ENCODE measurements around the gene BMPR2. TPM values are rescaled to one million over a fixed set of nuclear protein-coding genes. Genes with fewer than 3 reads are reported as not detected.
"Not testable (repeated sequence)": the region's sequence is repeated elsewhere in the genome, so short reads cannot be mapped to it uniquely, and the experiment has no call there.

BMPR2 gene
- total and polyA plus RNA-seq, 2 donors (not counting 1 experiment from before 2014, with no cell fraction given): 3.1 to 24.6 TPM

DNA sequence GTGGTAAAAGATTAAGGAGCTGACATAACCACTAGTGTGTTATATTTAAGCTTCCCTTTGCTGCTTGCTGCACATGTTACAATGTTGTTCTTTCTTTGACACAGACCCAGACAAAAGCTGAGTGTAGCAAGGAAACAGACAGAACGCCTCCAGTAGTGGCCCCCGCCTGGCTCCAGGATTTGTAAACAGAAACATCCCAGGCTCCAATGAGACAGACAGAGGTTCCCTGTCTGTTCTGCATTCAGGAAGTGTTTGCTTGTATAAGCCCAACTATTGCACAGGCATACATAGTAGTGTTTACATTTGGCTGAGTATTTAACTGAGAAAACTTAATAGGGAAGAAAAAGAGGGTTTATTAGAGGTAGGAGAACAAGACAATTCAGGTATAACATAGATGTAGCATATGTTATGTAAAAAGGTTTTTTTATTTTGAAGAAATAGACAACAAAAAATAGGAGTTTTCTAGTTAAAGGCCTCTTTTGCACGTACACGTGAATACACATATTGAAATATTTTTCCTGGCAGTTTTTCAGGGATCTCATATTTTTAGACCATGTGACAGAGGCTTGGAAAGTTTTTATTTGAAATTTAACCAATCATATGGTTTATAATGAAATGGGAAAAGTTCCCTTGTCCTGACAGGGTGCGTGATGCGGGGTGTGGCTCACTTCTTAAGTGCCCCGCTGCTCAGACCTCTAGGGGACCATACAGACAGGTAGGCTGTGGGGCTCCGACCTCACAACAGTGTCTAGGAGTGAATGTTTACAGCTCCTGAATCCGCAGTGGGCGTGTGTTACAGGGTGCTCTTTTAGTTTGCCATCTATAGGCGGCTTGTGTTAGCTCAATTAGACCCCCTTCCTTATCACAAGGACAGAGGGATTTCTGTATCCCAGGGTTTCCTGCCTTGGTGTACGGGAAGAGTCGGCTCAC is 118.4 kb downstream of the BMPR2 start:
- TF ChIP-seq, protein P1, sequence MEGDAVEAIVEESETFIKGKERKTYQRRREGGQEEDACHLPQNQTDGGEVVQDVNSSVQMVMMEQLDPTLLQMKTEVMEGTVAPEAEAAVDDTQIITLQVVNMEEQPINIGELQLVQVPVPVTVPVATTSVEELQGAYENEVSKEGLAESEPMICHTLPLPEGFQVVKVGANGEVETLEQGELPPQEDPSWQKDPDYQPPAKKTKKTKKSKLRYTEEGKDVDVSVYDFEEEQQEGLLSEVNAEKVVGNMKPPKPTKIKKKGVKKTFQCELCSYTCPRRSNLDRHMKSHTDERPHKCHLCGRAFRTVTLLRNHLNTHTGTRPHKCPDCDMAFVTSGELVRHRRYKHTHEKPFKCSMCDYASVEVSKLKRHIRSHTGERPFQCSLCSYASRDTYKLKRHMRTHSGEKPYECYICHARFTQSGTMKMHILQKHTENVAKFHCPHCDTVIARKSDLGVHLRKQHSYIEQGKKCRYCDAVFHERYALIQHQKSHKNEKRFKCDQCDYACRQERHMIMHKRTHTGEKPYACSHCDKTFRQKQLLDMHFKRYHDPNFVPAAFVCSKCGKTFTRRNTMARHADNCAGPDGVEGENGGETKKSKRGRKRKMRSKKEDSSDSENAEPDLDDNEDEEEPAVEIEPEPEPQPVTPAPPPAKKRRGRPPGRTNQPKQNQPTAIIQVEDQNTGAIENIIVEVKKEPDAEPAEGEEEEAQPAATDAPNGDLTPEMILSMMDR (IDR thresholded peaks at IDR 0.05): no peak
- TF ChIP-seq EZH2 (IDR thresholded peaks at IDR 0.05; ENCODE audit: borderline replicate concordance, insufficient read depth, low read depth, low read length, poor library complexity, severe bottlenecking): no peak
- no peak overlapping the region for H3K9ac ChIP-seq (ENCODE audit: low read length)
- Mint-ChIP-seq H3K27ac (no peak overlapping the region), H3K4me1 (no peaks in the 10 kb centered on the region), H3K9me3 (ENCODE audit: insufficient read depth) (no peaks in the 10 kb centered on the region), H3K27me3 (no peaks in the 10 kb centered on the region), H3K4me3 (no peak overlapping the region)
- no peaks in the 10 kb centered on the region for H3K79me2 ChIP-seq (ENCODE audit: control insufficient read depth, insufficient read depth, low read length)
- H2AFZ ChIP-seq (ENCODE audit: insufficient read depth, low read depth, low read length, poor library complexity, severe bottlenecking): no peak overlapping the region
- H3K36me3 ChIP-seq (replicated peaks in 1 of 2; ENCODE audit: control extremely low read depth in 1 of 2, control insufficient read depth in 1 of 2, extremely low read depth in 1 of 2, insufficient read depth in 2 of 2, low read length in 1 of 2): no peaks in the 10 kb centered on the region
- no peaks in the 10 kb centered on the region for H3K27me3 ChIP-seq (replicated peaks in 1 of 4; ENCODE audit: control extremely low read depth in 1 of 4, control insufficient read depth in 3 of 4, insufficient read depth in 4 of 4, low read length in 3 of 4)
- H3K4me1 ChIP-seq (ENCODE audit: control insufficient read depth in 2 of 2, insufficient read depth in 2 of 2, low read length in 2 of 2): no peaks in the 10 kb centered on the region
- DNase-seq: no peak
- WGBS (ENCODE audit: insufficient coverage): 98% methylated on average over 11 of the region's 13 CpGs
- no peak for ATAC-seq (ENCODE audit: low read depth)
- H3K27ac ChIP-seq (ENCODE audit: low read length in 2 of 2): no peak overlapping the region
- no peak overlapping the region for H3K4me3 ChIP-seq (ENCODE audit: control extremely low read depth in 1 of 5, extremely low read depth in 1 of 5, insufficient read depth in 1 of 5, low read depth in 2 of 5, low read length in 4 of 5)
- no peaks in the 10 kb centered on the region for H3K9me3 ChIP-seq (ENCODE audit: control extremely low read depth in 1 of 3, control insufficient read depth in 2 of 3, insufficient read depth in 1 of 3, low read length in 2 of 3)
- intact Hi-C loops (cut with micrococcal nuclease): no loop called here
- H3K4me2 ChIP-seq (replicated peaks; ENCODE audit: low read depth, low read length, poor library complexity, severe bottlenecking): no peak overlapping the region
- ChIA-PET POLR2A (interaction anchor here (0.6 kb wide), 1 partner anchor 57 kb away, joined by 3 read pairs; no protein-coding TSS in a partner anchor), CTCF (no interaction called here)
- no peaks in the 10 kb centered on the region for H4K20me1 ChIP-seq (ENCODE audit: control insufficient read depth, insufficient read depth, low read length, poor library complexity, severe bottlenecking)

GRCh38 chr2:202495230-202495604 is 119.1 kb downstream of the BMPR2 start:
- Histone ChIP-seq H3K79me2 (ENCODE audit: control insufficient read depth, insufficient read depth, low read length) (no peaks in the 10 kb centered on the region), H4K20me1 (ENCODE audit: control insufficient read depth, insufficient read depth, low read length, poor library complexity, severe bottlenecking) (no peaks in the 10 kb centered on the region), H3K4me1 (ENCODE audit: control insufficient read depth in 2 of 2, insufficient read depth in 2 of 2, low read length in 2 of 2) (no peaks in the 10 kb centered on the region), H3K27me3 (replicated peaks in 1 of 4; ENCODE audit: control extremely low read depth in 1 of 4, control insufficient read depth in 3 of 4, insufficient read depth in 4 of 4, low read length in 3 of 4) (no peaks in the 10 kb centered on the region), H3K4me3 (ENCODE audit: control extremely low read depth in 1 of 5, extremely low read depth in 1 of 5, insufficient read depth in 1 of 5, low read depth in 2 of 5, low read length in 4 of 5) (no peak overlapping the region), H2AFZ (ENCODE audit: insufficient read depth, low read depth, low read length, poor library complexity, severe bottlenecking) (no peak overlapping the region), H3K9ac (ENCODE audit: low read length) (no peak overlapping the region), H3K36me3 (replicated peaks in 1 of 2; ENCODE audit: control extremely low read depth in 1 of 2, control insufficient read depth in 1 of 2, extremely low read depth in 1 of 2, insufficient read depth in 2 of 2, low read length in 1 of 2) (no peaks in the 10 kb centered on the region), H3K4me2 (replicated peaks; ENCODE audit: low read depth, low read length, poor library complexity, severe bottlenecking) (no peak overlapping the region), H3K27ac (ENCODE audit: low read length in 2 of 2) (no peak overlapping the region), H3K9me3 (ENCODE audit: control extremely low read depth in 1 of 3, control insufficient read depth in 2 of 3, insufficient read depth in 1 of 3, low read length in 2 of 3) (no peaks in the 10 kb centered on the region)
- CTCF ChIA-PET: no interaction called here
- intact Hi-C loops (cut with micrococcal nuclease): no loop called here
- no peak overlapping the region for H3K4me3 Mint-ChIP-seq
- H3K27ac Mint-ChIP-seq: no peak overlapping the region
- ATAC-seq (ENCODE audit: low read depth) (no peak), DNase-seq (no peak)
- no peaks in the 10 kb centered on the region for H3K9me3 Mint-ChIP-seq (ENCODE audit: insufficient read depth)
- TF ChIP-seq EZH2 (IDR thresholded peaks at IDR 0.05; ENCODE audit: borderline replicate concordance, insufficient read depth, low read depth, low read length, poor library complexity, severe bottlenecking): no peak
- TF ChIP-seq, protein P1 (IDR thresholded peaks at IDR 0.05): no peak
- no peaks in the 10 kb centered on the region for H3K27me3 Mint-ChIP-seq
- H3K4me1 Mint-ChIP-seq: no peaks in the 10 kb centered on the region
- WGBS (ENCODE audit: insufficient coverage): 97% methylated on average over 20 of the region's 23 CpGs
- POLR2A ChIA-PET: no interaction called here

GRCh38 chr2:202496835-202497472 is 120.8 kb downstream of the BMPR2 start:
- H3K27me3 Mint-ChIP-seq; H3K9me3 Mint-ChIP-seq (ENCODE audit: insufficient read depth); DNase-seq; CTCF ChIA-PET; H3K27ac ChIP-seq (ENCODE audit: low read length in 2 of 2); intact Hi-C loops (cut with micrococcal nuclease); H3K4me3 ChIP-seq (ENCODE audit: control extremely low read depth in 1 of 5, extremely low read depth in 1 of 5, insufficient read depth in 1 of 5, low read depth in 2 of 5, low read length in 4 of 5); POLR2A ChIA-PET; H3K27me3 ChIP-seq (replicated peaks in 1 of 4; ENCODE audit: control extremely low read depth in 1 of 4, control insufficient read depth in 3 of 4, insufficient read depth in 4 of 4, low read length in 3 of 4); H3K36me3 ChIP-seq (replicated peaks in 1 of 2; ENCODE audit: control extremely low read depth in 1 of 2, control insufficient read depth in 1 of 2, extremely low read depth in 1 of 2, insufficient read depth in 2 of 2, low read length in 1 of 2); H2AFZ ChIP-seq (ENCODE audit: insufficient read depth, low read depth, low read length, poor library complexity, severe bottlenecking); H3K4me1 Mint-ChIP-seq; H3K9ac ChIP-seq (ENCODE audit: low read length); H3K79me2 ChIP-seq (ENCODE audit: control insufficient read depth, insufficient read depth, low read length); H3K4me1 ChIP-seq (ENCODE audit: control insufficient read depth in 2 of 2, insufficient read depth in 2 of 2, low read length in 2 of 2); H3K9me3 ChIP-seq (ENCODE audit: control extremely low read depth in 1 of 3, control insufficient read depth in 2 of 3, insufficient read depth in 1 of 3, low read length in 2 of 3); H3K4me2 ChIP-seq (replicated peaks; ENCODE audit: low read depth, low read length, poor library complexity, severe bottlenecking); ATAC-seq (ENCODE audit: low read depth); H3K4me3 Mint-ChIP-seq; H4K20me1 ChIP-seq (ENCODE audit: control insufficient read depth, insufficient read depth, low read length, poor library complexity, severe bottlenecking); H3K27ac Mint-ChIP-seq: not testable (repeated sequence)
- WGBS (ENCODE audit: insufficient coverage): 98% methylated on average over 38 of the region's 38 CpGs
